GM19467 (cell line): ENCODE data around the gene SLC22A5.

Experiments
- ATAC-seq: cut with Tn5 transposase; IDR thresholded peaks from one replicate; pipeline ENCODE4 v1.9.1; 2021; ENCODE audit warnings: mild to moderate bottlenecking, moderate library complexity; ENCODE audit not compliant: unreplicated experiment

The SLC22A5 gene

GRCh38 chr5:132364319-132364718 is 5.2 kb upstream of the SLC22A5 start:
- ATAC-seq = no peak

- no peak for ATAC-seq
Observed at GRCh38 chr5:132365213-132365612, 4.3 kb upstream of the SLC22A5 start.

- ATAC-seq = no peak
Observed at GRCh38 chr5:132368186-132368585, 1.3 kb upstream of the SLC22A5 start.

GRCh38 chr5:132369007-132369473 is 470 bp upstream of the SLC22A5 start:
- no peak for ATAC-seq

- no peak for ATAC-seq
Observed at GRCh38 chr5:132370181-132370970, 866 bp downstream of the SLC22A5 start.

- no peak for ATAC-seq
Observed at GRCh38 chr5:132370971-132371602, 1.6 kb downstream of the SLC22A5 start.

- ATAC-seq = no peak
Observed at GRCh38 chr5:132371603-132371994, 2.1 kb downstream of the SLC22A5 start.

- no peak for ATAC-seq
Observed at GRCh38 chr5:132372127-132372526, 2.6 kb downstream of the SLC22A5 start.

GRCh38 chr5:132372542-132372941 is 3.0 kb downstream of the SLC22A5 start:
- ATAC-seq = no peak

GRCh38 chr5:132375957-132376356 is 6.4 kb downstream of the SLC22A5 start:
- ATAC-seq = no peak

GRCh38 chr5:132376694-132377641 is 7.5 kb downstream of the SLC22A5 start:
- ATAC-seq = no peak

GRCh38 chr5:132377738-132378137 is 8.2 kb downstream of the SLC22A5 start:
- no peak for ATAC-seq

GRCh38 chr5:132378580-132378979 is 9.1 kb downstream of the SLC22A5 start:
- no peak for ATAC-seq

- ATAC-seq = no peak
Observed at GRCh38 chr5:132380047-132380446, 10.5 kb downstream of the SLC22A5 start.

- no peak for ATAC-seq
Observed at GRCh38 chr5:132380741-132381140, 11.2 kb downstream of the SLC22A5 start.

GRCh38 chr5:132381614-132382013 is 12.1 kb downstream of the SLC22A5 start:
- no peak for ATAC-seq

- no peak for ATAC-seq
Observed at GRCh38 chr5:132383261-132383660, 13.8 kb downstream of the SLC22A5 start.

GRCh38 chr5:132383984-132384383 is 14.5 kb downstream of the SLC22A5 start:
- no peak for ATAC-seq

GRCh38 chr5:132384506-132385050 is 15.1 kb downstream of the SLC22A5 start:
- no peak for ATAC-seq

GRCh38 chr5:132385326-132386105 is 16.0 kb downstream of the SLC22A5 start:
- ATAC-seq = no peak
